IMR-90 (cell line): Measurements from ENCODE around the gene NXPH3. TPM values are rescaled to one million over a fixed set of nuclear protein-coding genes. Genes with fewer than 3 reads are reported as not detected.

ENCODE experiments used
- ATAC-seq: fragments of 200-7000 bp; cut with Tn5 transposase; 2 replicates; pipeline ENCODE4 v1.9.1; 2020; ENCODE audit warnings: low read depth, mild to moderate bottlenecking, moderate library complexity
- BruUV-seq: library from RNA; stranded (reverse); fragments of 400-500 nt; replicated peaks from 2 replicates; lab custom pipeline; 2021; lab: Mats Ljungman, UMichigan
- CTCF ChIA-PET: fragments of 300-600 bp; formaldehyde crosslinking; extraction: SDS; loops from one replicate; lab custom pipeline; 2021; ENCODE audit warnings: antibody characterized with exemption; lab: Yijun Ruan, JAX
- POLR2A ChIA-PET: fragments of 300-600 bp; sonication (Branson Sonifier 250); formaldehyde crosslinking; loops from one replicate; lab custom pipeline; 2022; ENCODE audit warnings: antibody characterized with exemption; ENCODE audit not compliant: unreplicated experiment; lab: Charles Lee
- DNase-seq: peaks from one replicate; pipeline ENCODE4 v3.0.0; 2013
- H2AFZ ChIP-seq: replicated peaks from 2 replicates; pipeline ENCODE3; 2013; ENCODE audit warnings: low read length, mild to moderate bottlenecking; ENCODE audit not compliant: poor library complexity
- H2AK5ac ChIP-seq: 2 replicates; pipeline ENCODE4 v1.6.1; 2013; ENCODE audit warnings: low read depth, low read length, inconsistent platforms
- H2AK9ac ChIP-seq: replicated peaks from 2 replicates; pipeline ENCODE3; 2013; ENCODE audit warnings: mild to moderate bottlenecking, low read depth, low read length, moderate library complexity; ENCODE audit not compliant: poor library complexity
- H2BK120ac ChIP-seq: 2 replicates; pipeline ENCODE4 v1.6.1; 2013; ENCODE audit warnings: low read depth, low read length, inconsistent platforms
- H2BK15ac ChIP-seq: 3 replicates; pipeline ENCODE4 v1.6.1; 2013; ENCODE audit warnings: low read depth, low read length, inconsistent platforms
- H2BK20ac ChIP-seq: 2 replicates; pipeline ENCODE4 v1.6.1; 2013; ENCODE audit warnings: low read depth, mild to moderate bottlenecking, inconsistent platforms, low read length, moderate library complexity
- H2BK5ac ChIP-seq: 2 replicates; pipeline ENCODE4 v1.6.1; 2013; ENCODE audit warnings: mild to moderate bottlenecking, low read depth, low read length, inconsistent platforms; ENCODE audit not compliant: poor library complexity, severe bottlenecking
- H3K14ac ChIP-seq: replicated peaks from 2 replicates; pipeline ENCODE4 v1.6.1; 2013; ENCODE audit warnings: low read depth, low read length, inconsistent platforms
- H3K18ac ChIP-seq: 2 replicates; pipeline ENCODE4 v1.6.1; 2013; ENCODE audit warnings: low read depth, low read length, control low read depth
- H3K23ac ChIP-seq: 2 replicates; pipeline ENCODE4 v1.6.1; 2013; ENCODE audit warnings: low read depth, low read length, inconsistent platforms
- H3K27ac ChIP-seq: 2 replicates; pipeline ENCODE4 v1.5.1; 2013; ENCODE audit warnings: mild to moderate bottlenecking, control low read depth, low read length; ENCODE audit not compliant: insufficient read depth
- H3K27me3 ChIP-seq: 2 replicates; pipeline ENCODE4 v1.6.1; 2013; ENCODE audit warnings: low read length; ENCODE audit not compliant: control insufficient read depth, insufficient read depth
- H3K36me3 ChIP-seq: 2 replicates; pipeline ENCODE4 v1.6.1; 2013; ENCODE audit warnings: low read length, mixed read lengths; ENCODE audit not compliant: control insufficient read depth, insufficient read depth
- H3K4ac ChIP-seq: 2 replicates; pipeline ENCODE4 v1.6.1; 2013; ENCODE audit warnings: low read depth, low read length, inconsistent platforms
- H3K4me1 ChIP-seq: 2 replicates; pipeline ENCODE4 v1.6.1; 2013; ENCODE audit warnings: low read length, mixed read lengths; ENCODE audit not compliant: control insufficient read depth, insufficient read depth
- H3K4me2 ChIP-seq: 2 replicates; pipeline ENCODE4 v1.6.1; 2013; ENCODE audit warnings: low read depth, mild to moderate bottlenecking, control low read depth, low read length, moderate library complexity
- H3K4me3 ChIP-seq: 2 replicates; pipeline ENCODE4 v1.5.1; 2013; ENCODE audit warnings: low read depth, mild to moderate bottlenecking, control low read depth, low read length, moderate library complexity; ENCODE audit not compliant: insufficient read depth
- H3K56ac ChIP-seq: 2 replicates; pipeline ENCODE4 v1.6.1; 2013; ENCODE audit warnings: low read length, inconsistent platforms; ENCODE audit not compliant: insufficient read depth; ENCODE audit errors: extremely low read depth
- H3K79me1 ChIP-seq, 2 experiments: 2 replicates each; pipeline ENCODE4 v1.6.1; 2013; ENCODE audit warnings: low read length in 2 of 2, inconsistent platforms in 1 of 2, low read depth in 1 of 2
- H3K9ac ChIP-seq: 2 replicates; pipeline ENCODE4 v1.6.1; 2013; ENCODE audit warnings: low read depth, low read length, control low read depth
- H3K9me1 ChIP-seq: 2 replicates; pipeline ENCODE4 v1.6.1; 2013; ENCODE audit warnings: low read length, inconsistent platforms; ENCODE audit not compliant: insufficient read depth
- H3K9me3 ChIP-seq: 2 replicates; pipeline ENCODE4 v1.6.1; 2013; ENCODE audit warnings: low read length; ENCODE audit not compliant: control insufficient read depth, insufficient read depth
- H4K20me1 ChIP-seq: 2 replicates; pipeline ENCODE4 v1.6.1; 2013; ENCODE audit warnings: low read length, inconsistent platforms; ENCODE audit not compliant: insufficient read depth
- H4K5ac ChIP-seq: 2 replicates; pipeline ENCODE4 v1.6.1; 2013; ENCODE audit warnings: mild to moderate bottlenecking, low read depth, low read length, control low read depth
- H4K8ac ChIP-seq, 2 experiments: 2 replicates each; pipeline ENCODE4 v1.6.1; 2013; ENCODE audit warnings: low read depth in 2 of 2, low read length in 2 of 2, control low read depth in 1 of 2, inconsistent platforms in 1 of 2
- H4K91ac ChIP-seq: 2 replicates; pipeline ENCODE4 v1.6.1; 2013; ENCODE audit warnings: low read depth, low read length, inconsistent platforms; ENCODE audit not compliant: insufficient read depth
- BHLHE40 ChIP-seq: fragments of 150-350 bp; IDR thresholded peaks from 2 replicates; pipeline ENCODE4 v1.6.1; 2016; ENCODE audit warnings: mild to moderate bottlenecking, low read depth, low read length
- CEBPB ChIP-seq: IDR thresholded peaks from 2 replicates; pipeline ENCODE4 v1.6.1; 2012; ENCODE audit warnings: low read depth, low read length, improper control_type of control experiment
- CHD1 ChIP-seq: IDR thresholded peaks from 2 replicates; pipeline ENCODE4 v1.6.1; 2012; ENCODE audit warnings: low read depth, low read length, improper control_type of control experiment
- CTCF ChIP-seq: conservative IDR thresholded peaks from 2 replicates; pipeline ENCODE4 v1.5.1; 2012; ENCODE audit warnings: mild to moderate bottlenecking, low read depth, low read length, improper control_type of control experiment
- ELK1 ChIP-seq: fragments of 150-350 bp; IDR thresholded peaks from 2 replicates; pipeline ENCODE4 v1.6.1; 2016; ENCODE audit warnings: low read depth, mild to moderate bottlenecking, low read length, moderate library complexity, borderline replicate concordance
- FOS ChIP-seq: fragments of 150-350 bp; IDR thresholded peaks from 2 replicates; pipeline ENCODE4 v1.6.1; 2016; ENCODE audit warnings: low read depth, low read length
- MAFK ChIP-seq: IDR thresholded peaks from 2 replicates; pipeline ENCODE4 v1.6.1; 2012; ENCODE audit warnings: low read depth, low read length, improper control_type of control experiment
- MAZ ChIP-seq: IDR thresholded peaks from 2 replicates; pipeline ENCODE4 v1.6.1; 2012; ENCODE audit warnings: low read depth, mild to moderate bottlenecking, low read length, improper control_type of control experiment, moderate library complexity, borderline replicate concordance
- MXI1 ChIP-seq: IDR thresholded peaks from 2 replicates; pipeline ENCODE4 v1.6.1; 2012; ENCODE audit warnings: low read depth, mild to moderate bottlenecking, low read length, moderate library complexity, borderline replicate concordance
- NFE2L2 ChIP-seq: fragments of 150-350 bp; IDR thresholded peaks from 2 replicates; pipeline ENCODE4 v1.6.1; 2016; ENCODE audit warnings: low read depth, mild to moderate bottlenecking, low read length
- POLR2A ChIP-seq: IDR thresholded peaks from 2 replicates; pipeline ENCODE4 v1.6.1; 2012; ENCODE audit warnings: mild to moderate bottlenecking, low read depth, low read length
- RAD21 ChIP-seq: IDR thresholded peaks from 2 replicates; pipeline ENCODE4 v1.6.1; 2012; ENCODE audit warnings: low read length, improper control_type of control experiment
- RCOR1 ChIP-seq: IDR thresholded peaks from 2 replicates; pipeline ENCODE4 v1.6.1; 2012; ENCODE audit warnings: mild to moderate bottlenecking, low read length, improper control_type of control experiment; ENCODE audit not compliant: insufficient replicate concordance
- RFX5 ChIP-seq: IDR thresholded peaks from 2 replicates; pipeline ENCODE4 v1.8.0; 2012; ENCODE audit warnings: low read depth, mild to moderate bottlenecking, low read length, moderate library complexity
- SMC3 ChIP-seq: fragments of 150-350 bp; IDR thresholded peaks from 2 replicates; pipeline ENCODE4 v1.6.1; 2016; ENCODE audit warnings: low read depth, mild to moderate bottlenecking, antibody characterized with exemption, low read length, moderate library complexity
- USF2 ChIP-seq: fragments of 150-350 bp; IDR thresholded peaks from 2 replicates; pipeline ENCODE4 v1.6.1; 2017; ENCODE audit warnings: mild to moderate bottlenecking, antibody characterized with exemption, low read length, low read depth
- WGBS, 2 experiments: methylation state at CpG; one replicate each; pipeline versions ENCODE4 v1.1.5 to v1.1.7; 2013; ENCODE audit warnings: missing lambda C conversion rate in 2 of 2; ENCODE audit not compliant: insufficient read length in 1 of 2; ENCODE audit errors: extremely low coverage in 2 of 2; 5-methylcytosine and 5-hydroxymethylcytosine counted together
- dilution Hi-C: fragments of 300-500 bp; cut with HindIII; formaldehyde crosslinking; loops from one replicate; pipeline ENCODE4 v1.14.3; 2018; ENCODE audit warnings: low sequenced_read_pairs; ENCODE audit not compliant: unreplicated experiment
- in situ Hi-C: fragments of 300-500 bp; cut with MboI; formaldehyde crosslinking; loops from 3 replicates; pipeline ENCODE4 v1.14.3; 2019; ENCODE audit warnings: low sequenced_read_pairs, inconsistent platforms, mixed read lengths
- intact Hi-C: fragments of 100-400 bp; cut with micrococcal nuclease; formaldehyde crosslinking; loops from 2 replicates; pipeline ENCODE4 v1.10.0; 2022
- polyA plus RNA-seq, 3 experiments: library from polyadenylated mRNA; depleted of rRNA; stranded (reverse); fragments of >200 nt; gene quantifications; 2 replicates each; pipeline ENCODE4 v1.2.3, GENCODE V29; 2012; ENCODE audit warnings: low replicate concordance in 1 of 3
- total RNA-seq: library from RNA; depleted of rRNA; stranded (reverse); fragments of >200 nt; gene quantifications from 2 replicates; pipeline ENCODE4 v1.2.3, GENCODE V29; 2012

NXPH3 gene
- total and polyA plus RNA-seq, 2 of the 4 experiments (the other 2 are of a cell fraction) = 0.18 to 0.31 TPM

GRCh38 chr17:49595980-49596379, 20.3 kb downstream of the NXPH3 start:
- Histone ChIP-seq H2BK15ac (no peak overlapping the region), H2BK20ac (no peak overlapping the region), H2AK9ac (no peak overlapping the region), H3K14ac (no peak overlapping the region), H2AFZ (no peak overlapping the region), H3K9me3 (no peaks in the 10 kb centered on the region), H3K9ac (no peak overlapping the region), H2AK5ac (no peak overlapping the region), H3K4me1 (peaks cover 6% of the 10 kb centered on the region), H3K27ac (no peak overlapping the region), H4K8ac (no peak overlapping the region), H3K4me2 (no peak overlapping the region), H3K4ac (no peak overlapping the region), H3K23ac (no peak overlapping the region), H3K18ac (no peak overlapping the region), H3K9me1 (peaks cover 4% of the 10 kb centered on the region; the same call in 1 of the 2 replicates), H2BK5ac (no peak overlapping the region), H3K56ac (no peak overlapping the region), H3K79me1 (peaks cover 0 to 10% of the 10 kb centered on the region in 2 experiments; a peak in 1 of 4 replicates), H4K91ac (no peak overlapping the region), H2BK120ac (no peak overlapping the region), H3K4me3 (no peak overlapping the region), H4K5ac (no peak overlapping the region), H3K36me3 (peaks cover 21% of the 10 kb centered on the region), H4K20me1 (no peaks in the 10 kb centered on the region), H3K27me3 (no peaks in the 10 kb centered on the region)
- ChIA-PET POLR2A (interaction anchor here (0.7 kb wide), 1 partner anchor 40 kb away, joined by 23 read pairs; no protein-coding TSS in a partner anchor), CTCF (interaction anchor here (0.5 kb wide), 1 partner anchor 96 kb away, joined by 4 read pairs; no protein-coding TSS in a partner anchor)
- dilution Hi-C loops = no loop called here
- in situ Hi-C loops = no loop called here
- no CpG with 5 or more reads among the region's 4 CpGs for WGBS, 2 experiments
- DNase-seq (no peak), ATAC-seq (no peak)
- no TSS peak for BruUV-seq
- intact Hi-C loops = no loop called here
- TF ChIP-seq FOS (no peak), MXI1 (no peak), CTCF (no peak), RFX5 (no peak), NFE2L2 (no peak), BHLHE40 (no peak), CHD1 (no peak), MAFK (no peak), USF2 (no peak), MAZ (no peak), RCOR1 (no peak), SMC3 (no peak), POLR2A (no peak), ELK1 (no peak), RAD21 (no peak), CEBPB (no peak)
